Gastrocnemius medialis (tissue), 4 donors: ENCODE results near the gene PHF21B. TPM values are rescaled to one million over a fixed set of nuclear protein-coding genes. Genes with fewer than 3 reads are reported as not detected.

Experiments used
- ATAC-seq, 2 donors: fragments of 150-250 bp; one replicate each; pipeline ENCODE4 v1.9.1; 2016
- DNase-seq, 2 donors: peaks; one replicate each; pipeline ENCODE4 v3.0.0-alpha.2; 2019
- H3K27ac ChIP-seq, 4 donors: fragments of 200-600 bp; sonication (generic); 1 replicate in 1 of 4; 2 replicates in 3 of 4; pipeline ENCODE4 v1.5.1; 2016 to 2018; ENCODE audit warnings: mild to moderate bottlenecking in 2 of 4, moderate library complexity in 1 of 4
- H3K27me3 ChIP-seq, 3 donors: fragments of 200-600 bp; sonication (generic) in 2 of 3; 1 replicate in 1 of 3; 2 replicates in 2 of 3; pipeline versions ENCODE4 v1.5.1 to v1.6.0; 2016 to 2019; ENCODE audit warnings: mild to moderate bottlenecking in 1 of 3, moderate library complexity in 1 of 3
- H3K36me3 ChIP-seq, 2 donors: fragments of 200-600 bp; sonication (generic) in 1 of 2; one replicate each; pipeline ENCODE4 v1.5.1; 2017 to 2018
- H3K4me1 ChIP-seq, 2 donors: fragments of 200-600 bp; sonication (generic) in 1 of 2; one replicate each; pipeline ENCODE4 v1.5.1; 2016 to 2017; ENCODE audit warnings: mild to moderate bottlenecking in 2 of 2
- H3K4me3 ChIP-seq, 4 donors: fragments of 200-600 bp; sonication (generic) in 3 of 4; 1 replicate in 1 of 4; 2 replicates in 3 of 4; pipeline ENCODE4 v1.5.1; 2016 to 2019; ENCODE audit warnings: mild to moderate bottlenecking in 2 of 4
- H3K9me3 ChIP-seq, 3 donors: fragments of 200-600 bp; sonication (generic) in 2 of 3; 1 replicate in 1 of 3; 2 replicates in 2 of 3; pipeline ENCODE4 v1.5.1; 2016 to 2019
- CTCF ChIP-seq, 5 experiments: fragments of 450-650 bp in 3 of 5; fragments of 200-600 bp in 2 of 5; sonication (generic) in 2 of 5; IDR thresholded peaks in 4 of 5; conservative IDR thresholded peaks in 1 of 5; 1 replicate in 4 of 5; 2 replicates in 1 of 5; pipeline ENCODE4 v1.5.1; 2016 to 2019; ENCODE audit warnings: antibody characterized with exemption in 5 of 5, mild to moderate bottlenecking in 3 of 5, moderate library complexity in 3 of 5
- POLR2A ChIP-seq, 2 donors: fragments of 450-650 bp; IDR thresholded peaks; one replicate each; pipeline ENCODE4 v1.6.1; 2017; ENCODE audit warnings: antibody characterized with exemption in 2 of 2, mild to moderate bottlenecking in 2 of 2, moderate library complexity in 2 of 2
- in situ Hi-C, 4 donors: fragments of 200-750 bp; cut with MboI; loops; one replicate each; pipeline versions ENCODE4 v1.15.0 to v1.8.0; 2017; ENCODE audit warnings: low sequenced_read_pairs in 4 of 4
- intact Hi-C: fragments of 100-400 bp; cut with DNase I; formaldehyde crosslinking; loops from one replicate; pipeline ENCODE4 v1.15.1; 2023; ENCODE audit warnings: low total_unique reads
- total RNA-seq, 4 donors: library from RNA; depleted of rRNA; stranded (reverse); fragments of >200 nt; gene quantifications; one replicate each; pipeline versions ENCODE4 v1.1.0 to v1.2.3, GENCODE V29; 2016

The PHF21B gene
- total RNA-seq, 4 donors from 2014 or later: 0.07 TPM; not detected in 3

- no peak overlapping the region for H3K27ac ChIP-seq
- H3K4me3 ChIP-seq: no peak overlapping the region
- TF ChIP-seq CTCF (IDR thresholded peaks at IDR 0.05 in 4 of 5, conservative IDR thresholded peaks at IDR 0.05 in 1 of 5) (no peak), POLR2A (IDR thresholded peaks at IDR 0.05) (no peak)
- no peaks in the 10 kb centered on the region for H3K9me3 ChIP-seq
- in situ Hi-C loops: no loop called here
- no peaks in the 10 kb centered on the region for H3K4me1 ChIP-seq
- ATAC-seq (no peak), DNase-seq (no peak)
- H3K27me3 ChIP-seq: peaks cover 0 to 8% (median 0%) of the 10 kb centered on the region in 3 donors
- no peaks in the 10 kb centered on the region for H3K36me3 ChIP-seq
- intact Hi-C loops: no loop called here
Measured at GRCh38 chr22:44943701-44944324, 66.0 kb downstream of the PHF21B start.

GRCh38 chr22:44942979-44943700 is 66.7 kb downstream of the PHF21B start:
- TF ChIP-seq CTCF (IDR thresholded peaks at IDR 0.05 in 4 of 5, conservative IDR thresholded peaks at IDR 0.05 in 1 of 5) (no peak), POLR2A (IDR thresholded peaks at IDR 0.05) (no peak)
- H3K4me1 ChIP-seq: no peaks in the 10 kb centered on the region
- H3K27ac ChIP-seq: no peak overlapping the region
- H3K36me3 ChIP-seq: no peaks in the 10 kb centered on the region
- peaks cover 0 to 8% (median 0%) of the 10 kb centered on the region in 3 donors for H3K27me3 ChIP-seq
- H3K4me3 ChIP-seq: no peak overlapping the region
- ATAC-seq (no peak), DNase-seq (no peak)
- in situ Hi-C loops (no loop called here), intact Hi-C loops (no loop called here)
- no peaks in the 10 kb centered on the region for H3K9me3 ChIP-seq

- H3K27me3 ChIP-seq: peaks cover 0 to 8% (median 0%) of the 10 kb centered on the region in 3 donors
- no peak overlapping the region for H3K27ac ChIP-seq
- ATAC-seq: no peak
- H3K4me1 ChIP-seq: no peaks in the 10 kb centered on the region
- TF ChIP-seq CTCF (IDR thresholded peaks at IDR 0.05 in 4 of 5, conservative IDR thresholded peaks at IDR 0.05 in 1 of 5): no peak
- TF ChIP-seq POLR2A (IDR thresholded peaks at IDR 0.05): no peak
- in situ Hi-C loops (no loop called here), intact Hi-C loops (no loop called here)
- H3K36me3 ChIP-seq: no peaks in the 10 kb centered on the region
- H3K4me3 ChIP-seq: no peak overlapping the region
- DNase-seq: no peak
- no peaks in the 10 kb centered on the region for H3K9me3 ChIP-seq
Measured at GRCh38 chr22:44942056-44942455, 67.7 kb downstream of the PHF21B start.

GRCh38 chr22:44941207-44941606 is 68.6 kb downstream of the PHF21B start:
- ATAC-seq (no peak), DNase-seq (no peak)
- intact Hi-C loops: no loop called here
- Histone ChIP-seq H3K27ac (no peak overlapping the region), H3K27me3 (peaks cover 0 to 8% (median 0%) of the 10 kb centered on the region in 3 donors), H3K36me3 (no peaks in the 10 kb centered on the region), H3K9me3 (no peaks in the 10 kb centered on the region), H3K4me1 (no peaks in the 10 kb centered on the region), H3K4me3 (no peak overlapping the region)
- TF ChIP-seq POLR2A (IDR thresholded peaks at IDR 0.05): no peak
- in situ Hi-C loops: no loop called here

GRCh38 chr22:44940130-44940529 is 69.7 kb downstream of the PHF21B start:
- Histone ChIP-seq H3K36me3 (no peaks in the 10 kb centered on the region), H3K4me1 (no peaks in the 10 kb centered on the region), H3K27ac (no peak overlapping the region), H3K4me3 (no peak overlapping the region), H3K27me3 (peaks cover 0 to 8% (median 0%) of the 10 kb centered on the region in 3 donors), H3K9me3 (no peaks in the 10 kb centered on the region)
- no peak for ATAC-seq
- TF ChIP-seq POLR2A (IDR thresholded peaks at IDR 0.05): no peak
- TF ChIP-seq CTCF (IDR thresholded peaks at IDR 0.05 in 4 of 5, conservative IDR thresholded peaks at IDR 0.05 in 1 of 5): no peak
- in situ Hi-C loops (no loop called here), intact Hi-C loops (no loop called here)
- no peak for DNase-seq
